SH-SY5Y (cell line): ENCODE data around the gene NOP14.

Source experiments
- GATA2 ChIP-seq: IDR thresholded peaks from 2 replicates; pipeline ENCODE4 v1.6.1; 2011; ENCODE audit warnings: mild to moderate bottlenecking, low read depth, low read length
- GATA3 ChIP-seq: IDR thresholded peaks from 2 replicates; pipeline ENCODE4 v1.6.1; 2011; ENCODE audit warnings: low read depth, mild to moderate bottlenecking, low read length, moderate library complexity

DNA sequence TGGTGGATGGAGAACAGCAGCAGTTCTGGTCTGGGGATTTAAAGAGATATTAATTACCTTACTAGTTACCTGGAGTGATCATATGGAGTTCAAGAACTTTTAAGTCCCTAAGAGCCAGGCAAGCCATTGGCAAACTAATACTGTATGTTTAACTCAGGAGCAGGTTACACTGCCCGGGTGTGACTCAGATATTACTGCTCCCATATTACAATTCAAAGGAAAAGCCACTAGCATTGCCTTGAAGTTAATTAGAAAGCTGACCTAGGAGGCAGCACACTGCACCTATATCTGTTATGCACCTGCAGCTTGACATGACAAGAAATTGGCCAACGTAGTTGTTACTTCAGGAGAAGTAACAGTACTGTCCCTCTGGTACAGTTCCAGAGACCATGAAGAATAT, 47.4 kb upstream of the NOP14 start:
- TF ChIP-seq GATA2 (no peak), GATA3 (no peak)
